UCSD-AML1 (cell line): Measurements from ENCODE around the gene LRRC4C.

ENCODE experiments used
- DNase-seq: peaks from one replicate; lab custom pipeline; 2025; ENCODE audit not compliant: unreplicated experiment; lab: John Stamatoyannopoulos, UW

LRRC4C gene

GRCh38 chr11:41419901-41420300 is 39.6 kb downstream of the LRRC4C start:
- no peak for DNase-seq

- no peak for DNase-seq
These were observed 44.5 kb downstream of the LRRC4C start for GRCh38 chr11:41414771-41415440.

- no peak for DNase-seq
These were observed 45.6 kb downstream of the LRRC4C start for GRCh38 chr11:41413843-41414242.

- no peak for DNase-seq
These were observed 53.6 kb downstream of the LRRC4C start for GRCh38 chr11:41405812-41406211.

- DNase-seq = no peak
These were observed 55.3 kb downstream of the LRRC4C start for GRCh38 chr11:41404109-41404508.

- DNase-seq = no peak
These were observed 56.0 kb downstream of the LRRC4C start for GRCh38 chr11:41403458-41403857.

- DNase-seq = no peak
These were observed 58.6 kb downstream of the LRRC4C start for GRCh38 chr11:41400819-41401382.

GRCh38 chr11:41400124-41400523 is 59.3 kb downstream of the LRRC4C start:
- DNase-seq = no peak

- DNase-seq = no peak
These were observed 60.1 kb downstream of the LRRC4C start for GRCh38 chr11:41399323-41399722.

GRCh38 chr11:41398175-41398574 is 61.3 kb downstream of the LRRC4C start:
- DNase-seq = no peak

GRCh38 chr11:41394521-41395195 is 64.8 kb downstream of the LRRC4C start:
- DNase-seq = no peak

GRCh38 chr11:41392596-41392995 is 66.9 kb downstream of the LRRC4C start:
- no peak for DNase-seq

GRCh38 chr11:41389623-41390130 is 69.8 kb downstream of the LRRC4C start:
- DNase-seq = no peak

- no peak for DNase-seq
These were observed 75.1 kb downstream of the LRRC4C start for GRCh38 chr11:41384329-41384728.

GRCh38 chr11:41383768-41384167 is 75.7 kb downstream of the LRRC4C start:
- DNase-seq = no peak

- no peak for DNase-seq
These were observed 76.5 kb downstream of the LRRC4C start for GRCh38 chr11:41382927-41383326.

GRCh38 chr11:41379084-41379483 is 80.4 kb downstream of the LRRC4C start:
- no peak for DNase-seq

- no peak for DNase-seq
These were observed 81.6 kb downstream of the LRRC4C start for GRCh38 chr11:41377709-41378394.

- DNase-seq = no peak
These were observed 107.6 kb downstream of the LRRC4C start for GRCh38 chr11:41351825-41352224.

GRCh38 chr11:41346042-41346441 is 113.4 kb downstream of the LRRC4C start:
- DNase-seq = no peak

GRCh38 chr11:41334007-41334933 is 125.2 kb downstream of the LRRC4C start:
- no peak for DNase-seq
